Measurements from ENCODE around the gene RNF220.

DNA sequence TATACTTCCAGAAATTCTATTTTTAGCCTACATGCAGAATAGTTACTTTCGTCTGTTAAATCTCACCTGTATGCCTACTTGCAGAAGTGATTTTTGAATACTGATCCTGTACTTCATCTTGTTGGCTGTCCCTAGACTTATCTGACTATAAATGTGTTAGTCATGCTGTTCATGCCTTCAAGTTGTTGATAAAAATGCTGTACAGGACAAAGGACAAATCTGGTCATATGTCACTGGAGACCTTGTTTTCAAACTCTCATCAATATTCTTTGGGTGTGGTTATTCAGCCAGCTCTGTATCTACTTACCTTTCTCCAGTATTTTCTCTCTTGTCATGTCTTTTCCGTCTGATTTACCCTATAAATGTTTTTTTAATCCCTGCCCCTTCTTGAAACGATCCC is 132.9 kb downstream of the RNF220 start:
- no peak for TF ChIP-seq EZH2 (IDR thresholded peaks at IDR 0.05; ENCODE audit: low read length, unreplicated experiment)
- TF ChIP-seq, protein P1, sequence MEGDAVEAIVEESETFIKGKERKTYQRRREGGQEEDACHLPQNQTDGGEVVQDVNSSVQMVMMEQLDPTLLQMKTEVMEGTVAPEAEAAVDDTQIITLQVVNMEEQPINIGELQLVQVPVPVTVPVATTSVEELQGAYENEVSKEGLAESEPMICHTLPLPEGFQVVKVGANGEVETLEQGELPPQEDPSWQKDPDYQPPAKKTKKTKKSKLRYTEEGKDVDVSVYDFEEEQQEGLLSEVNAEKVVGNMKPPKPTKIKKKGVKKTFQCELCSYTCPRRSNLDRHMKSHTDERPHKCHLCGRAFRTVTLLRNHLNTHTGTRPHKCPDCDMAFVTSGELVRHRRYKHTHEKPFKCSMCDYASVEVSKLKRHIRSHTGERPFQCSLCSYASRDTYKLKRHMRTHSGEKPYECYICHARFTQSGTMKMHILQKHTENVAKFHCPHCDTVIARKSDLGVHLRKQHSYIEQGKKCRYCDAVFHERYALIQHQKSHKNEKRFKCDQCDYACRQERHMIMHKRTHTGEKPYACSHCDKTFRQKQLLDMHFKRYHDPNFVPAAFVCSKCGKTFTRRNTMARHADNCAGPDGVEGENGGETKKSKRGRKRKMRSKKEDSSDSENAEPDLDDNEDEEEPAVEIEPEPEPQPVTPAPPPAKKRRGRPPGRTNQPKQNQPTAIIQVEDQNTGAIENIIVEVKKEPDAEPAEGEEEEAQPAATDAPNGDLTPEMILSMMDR (conservative IDR thresholded peaks at IDR 0.05; ENCODE audit: low read depth, low read length) = no peak
